H1 (cell line): ENCODE measurements around the gene GLRX. TPM values are rescaled to one million over a fixed set of nuclear protein-coding genes. Genes with fewer than 3 reads are reported as not detected.

ENCODE experiments used
- CTCF ChIA-PET: fragments of 300-600 bp; sonication (Branson Sonifier 250); formaldehyde crosslinking; loops from one replicate; lab custom pipeline; 2021; ENCODE audit not compliant: partially characterized antibody; lab: Charles Lee
- POLR2A ChIA-PET: fragments of 300-600 bp; sonication (Branson Sonifier 250); formaldehyde crosslinking; loops from one replicate; lab custom pipeline; 2021; ENCODE audit warnings: inconsistent platforms; ENCODE audit not compliant: partially characterized antibody; lab: Charles Lee
- DNase-seq, 2 experiments: peaks; one replicate each; pipeline versions ENCODE4 v3.0.0 to v3.0.0-alpha.2; 2010 to 2022; ENCODE audit warnings: low spot score in 2 of 2, low read depth in 1 of 2, mixed read lengths in 1 of 2
- FAIRE-seq: peaks from 2 replicates; lab custom pipeline; 2011; peaks lifted over from hg19 to GRCh38; lab: Jason Lieb, UNC
- H2AFZ ChIP-seq: 2 replicates; pipeline ENCODE4 v1.8.1; 2012; ENCODE audit warnings: low read length, inconsistent platforms
- H2AK5ac ChIP-seq: 2 replicates; pipeline ENCODE4 v1.6.1; 2013; ENCODE audit warnings: low read depth, low read length
- H2BK120ac ChIP-seq: replicated peaks from 2 replicates; pipeline ENCODE3; 2013; ENCODE audit warnings: low read depth, low read length, inconsistent platforms
- H2BK12ac ChIP-seq: 2 replicates; pipeline ENCODE4 v1.6.1; 2013; ENCODE audit warnings: low read depth, low read length
- H2BK15ac ChIP-seq: 2 replicates; pipeline ENCODE4 v1.6.1; 2013; ENCODE audit warnings: low read length
- H2BK20ac ChIP-seq: 2 replicates; pipeline ENCODE4 v1.6.1; 2013; ENCODE audit warnings: low read length
- H2BK5ac ChIP-seq: 2 replicates; pipeline ENCODE4 v1.6.1; 2013; ENCODE audit warnings: low read depth, low read length
- H3K14ac ChIP-seq: 2 replicates; pipeline ENCODE4 v1.6.1; 2013; ENCODE audit warnings: inconsistent platforms; ENCODE audit not compliant: insufficient read length
- H3K18ac ChIP-seq: 2 replicates; pipeline ENCODE4 v1.6.1; 2013; ENCODE audit warnings: low read length; ENCODE audit errors: extremely low read depth
- H3K23ac ChIP-seq: 2 replicates; pipeline ENCODE4 v1.6.1; 2013; ENCODE audit warnings: inconsistent platforms; ENCODE audit not compliant: insufficient read length
- H3K23me2 ChIP-seq: 2 replicates; pipeline ENCODE4 v1.6.1; 2013; ENCODE audit warnings: low read depth, low read length
- H3K27ac ChIP-seq: 2 replicates; pipeline ENCODE4 v1.6.1; 2011; ENCODE audit warnings: low read depth, low read length, inconsistent platforms
- H3K27me3 ChIP-seq, 4 experiments: replicated peaks in 1 of 4; 1 replicate in 1 of 4; 2 replicates in 3 of 4; pipeline versions ENCODE4 v1.6.1 to v1.8.1; 2011 to 2013; ENCODE audit warnings: low read length in 3 of 4, mild to moderate bottlenecking in 3 of 4, inconsistent platforms in 2 of 4, mixed read lengths in 2 of 4, moderate library complexity in 1 of 4; ENCODE audit not compliant: control insufficient read depth in 3 of 4, insufficient read depth in 3 of 4; ENCODE audit errors: extremely low read depth in 1 of 4
- H3K36me3 ChIP-seq, 4 experiments: 2 replicates each; pipeline versions ENCODE4 v1.6.1 to v1.8.1; 2011 to 2013; ENCODE audit warnings: mild to moderate bottlenecking in 4 of 4, low read length in 3 of 4, moderate library complexity in 2 of 4, control low read depth in 1 of 4, inconsistent platforms in 1 of 4; ENCODE audit not compliant: insufficient read depth in 4 of 4, control insufficient read depth in 2 of 4
- H3K4ac ChIP-seq: replicated peaks from 2 replicates; pipeline ENCODE3; 2013; ENCODE audit warnings: low read length, low read depth, mixed read lengths, inconsistent platforms; ENCODE audit not compliant: insufficient read length
- H3K4me1 ChIP-seq, 4 experiments: replicated peaks in 1 of 4; 1 replicate in 1 of 4; 2 replicates in 3 of 4; pipeline versions ENCODE4 v1.6.1 to v1.8.1; 2011 to 2013; ENCODE audit warnings: low read length in 3 of 4, inconsistent platforms in 2 of 4, mixed read lengths in 1 of 4; ENCODE audit not compliant: insufficient read depth in 4 of 4, control insufficient read depth in 3 of 4
- H3K4me2 ChIP-seq, 2 experiments: 2 replicates each; pipeline versions ENCODE4 v1.6.1 to v1.8.1; 2011 to 2013; ENCODE audit warnings: low read depth in 2 of 2, low read length in 2 of 2, control low read depth in 1 of 2, inconsistent platforms in 1 of 2, mild to moderate bottlenecking in 1 of 2; ENCODE audit not compliant: insufficient read depth in 1 of 2
- H3K4me3 ChIP-seq, 4 experiments: fragments of 200-600, 300-600 bp in 1 of 4; sonication (generic), shearing (Covaris generic), sonication (Bioruptor Twin) in 1 of 4; 2 replicates each; pipeline versions ENCODE4 v1.5.1 to v1.8.1; 2011 to 2016; ENCODE audit warnings: low read length in 4 of 4, low read depth in 3 of 4, control low read depth in 2 of 4, inconsistent platforms in 2 of 4, mild to moderate bottlenecking in 2 of 4, mixed read lengths in 1 of 4, moderate library complexity in 1 of 4; ENCODE audit not compliant: insufficient read depth in 2 of 4; ENCODE audit errors: extremely low read depth in 1 of 4
- H3K56ac ChIP-seq: replicated peaks from 2 replicates; pipeline ENCODE3; 2013; ENCODE audit warnings: low read depth, mild to moderate bottlenecking, mixed read lengths, low read length, inconsistent platforms; ENCODE audit not compliant: insufficient read length
- H3K79me1 ChIP-seq: 2 replicates; pipeline ENCODE4 v1.6.1; 2013; ENCODE audit warnings: low read depth, low read length, control low read depth
- H3K79me2 ChIP-seq, 2 experiments: 2 replicates each; pipeline versions ENCODE4 v1.6.1 to v1.8.1; 2012 to 2013; ENCODE audit warnings: low read length in 2 of 2, mild to moderate bottlenecking in 2 of 2, inconsistent platforms in 1 of 2; ENCODE audit not compliant: insufficient read depth in 2 of 2, control insufficient read depth in 1 of 2
- H3K9ac ChIP-seq, 4 experiments: replicated peaks in 1 of 4; 1 replicate in 1 of 4; 2 replicates in 3 of 4; pipeline versions ENCODE4 v1.6.1 to v1.8.1; 2011 to 2013; ENCODE audit warnings: low read depth in 3 of 4, low read length in 3 of 4, control low read depth in 2 of 4, mild to moderate bottlenecking in 2 of 4, moderate library complexity in 2 of 4, inconsistent platforms in 1 of 4; ENCODE audit errors: extremely low read depth in 1 of 4
- H3K9me3 ChIP-seq, 2 experiments: 2 replicates each; pipeline versions ENCODE4 v1.6.1 to v1.8.1; 2012 to 2013; ENCODE audit warnings: mild to moderate bottlenecking in 2 of 2, moderate library complexity in 2 of 2, control low read depth in 1 of 2, inconsistent platforms in 1 of 2, low read depth in 1 of 2, low read length in 1 of 2, mixed read lengths in 1 of 2; ENCODE audit not compliant: insufficient read depth in 2 of 2
- H4K20me1 ChIP-seq, 2 experiments: replicated peaks in 1 of 2; 2 replicates each; pipeline versions ENCODE3 to v1.8.1; 2011 to 2013; ENCODE audit warnings: inconsistent platforms in 2 of 2, low read length in 2 of 2, mild to moderate bottlenecking in 1 of 2; ENCODE audit not compliant: insufficient read depth in 2 of 2, control insufficient read depth in 1 of 2
- H4K5ac ChIP-seq: 2 replicates; pipeline ENCODE4 v1.6.1; 2013; ENCODE audit warnings: low read length, low read depth, mixed read lengths, inconsistent platforms; ENCODE audit not compliant: insufficient read length
- H4K8ac ChIP-seq: 2 replicates; pipeline ENCODE4 v1.8.0; 2013; ENCODE audit warnings: mild to moderate bottlenecking, moderate library complexity, low read length, inconsistent platforms; ENCODE audit not compliant: insufficient read depth; ENCODE audit errors: extremely low read depth
- H4K91ac ChIP-seq: replicated peaks from 2 replicates; pipeline ENCODE3; 2013; ENCODE audit warnings: low read length, mixed read lengths, inconsistent platforms; ENCODE audit not compliant: insufficient read length
- CBX5 ChIP-seq: fragments of 300-800, 300-1000 bp; sonication (generic); IDR thresholded peaks from 2 replicates; pipeline ENCODE4 v1.7.1; 2016; ENCODE audit warnings: antibody characterized with exemption, low read length, low read depth
- CHD1 ChIP-seq: IDR thresholded peaks from 2 replicates; pipeline ENCODE4 v1.6.1; 2012; ENCODE audit warnings: low read depth, low read length, improper control_type of control experiment
- EGR1 ChIP-seq: IDR thresholded peaks from 2 replicates; pipeline ENCODE4 v1.6.1; 2011; ENCODE audit warnings: low read depth, low read length, borderline replicate concordance
- EP300 ChIP-seq, 2 experiments: IDR thresholded peaks; 1 replicate in 1 of 2; 2 replicates in 1 of 2; pipeline ENCODE4 v1.6.1; 2011 to 2012; ENCODE audit warnings: low read depth in 2 of 2, low read length in 2 of 2, mild to moderate bottlenecking in 2 of 2, borderline replicate concordance in 1 of 2, inconsistent platforms in 1 of 2, moderate library complexity in 1 of 2
- HDAC6 ChIP-seq: IDR thresholded peaks from one replicate; pipeline ENCODE4 v1.7.1; 2012; ENCODE audit warnings: low read depth, mild to moderate bottlenecking, inconsistent platforms, low read length, moderate library complexity
- POLR2AphosphoS5 ChIP-seq: IDR thresholded peaks from 2 replicates; pipeline ENCODE4 v1.6.1; 2011; ENCODE audit warnings: low read depth, low read length
- RBBP5 ChIP-seq: IDR thresholded peaks from 2 replicates; pipeline ENCODE4 v1.7.1; 2012; ENCODE audit warnings: low read depth, mild to moderate bottlenecking, inconsistent platforms, low read length, moderate library complexity, borderline replicate concordance
- SIX5 ChIP-seq: IDR thresholded peaks from 2 replicates; pipeline ENCODE4 v1.6.1; 2011; ENCODE audit warnings: mild to moderate bottlenecking, low read depth, low read length
- TEAD4 ChIP-seq: IDR thresholded peaks from 2 replicates; pipeline ENCODE4 v1.6.1; 2012; ENCODE audit warnings: low read depth, low read length, inconsistent platforms, mixed read lengths
- YY1 ChIP-seq: IDR thresholded peaks from 2 replicates; pipeline ENCODE4 v1.6.1; 2011; ENCODE audit warnings: low read depth, mild to moderate bottlenecking, low read length
- WGBS, 2 experiments: shearing (Covaris generic) in 1 of 2; methylation state at CpG; one replicate each; pipeline versions ENCODE4 v1.1.6 to v1.1.7; 2013 to 2015; ENCODE audit warnings: low lambda C conversion rate in 2 of 2, mixed read lengths in 2 of 2, inconsistent platforms in 1 of 2, low coverage in 1 of 2, missing lambda C conversion rate in 1 of 2; ENCODE audit not compliant: insufficient replicate concordance in 2 of 2, insufficient coverage in 1 of 2, insufficient read length in 1 of 2; ENCODE audit errors: extremely low coverage in 1 of 2, missing lambda C conversion rate in 1 of 2; 5-methylcytosine and 5-hydroxymethylcytosine counted together
- polyA plus RNA-seq, 7 experiments: library from polyadenylated mRNA; depleted of rRNA in 3 of 7; stranded (reverse) in 5 of 7; unstranded in 2 of 7; fragments of >200 nt in 5 of 7; fragments of 200-250 nt in 2 of 7; gene quantifications; 1 replicate in 5 of 7; 2 replicates in 1 of 7; 4 replicates in 1 of 7; pipeline versions ENCODE4 v1.2.1 to v1.2.3, GENCODE V29; 2011 to 2013; ENCODE audit warnings: missing spikeins in 2 of 7, mixed read lengths in 2 of 7
- total RNA-seq: library from RNA; stranded (reverse); fragmentation: NEBNext Ultra II Directional; extraction: Animal tissue kit (Norgen Biotek cat#: 25700); gene quantifications from 2 replicates; pipeline ENCODE4 v1.2.1, GENCODE V29; 2021

Gene GLRX
- total and polyA plus RNA-seq, 2 of the 8 experiments (the other 6 are each of a cell fraction or from before 2014, with no cell fraction given) = 22.9 to 31.2 TPM

DNA sequence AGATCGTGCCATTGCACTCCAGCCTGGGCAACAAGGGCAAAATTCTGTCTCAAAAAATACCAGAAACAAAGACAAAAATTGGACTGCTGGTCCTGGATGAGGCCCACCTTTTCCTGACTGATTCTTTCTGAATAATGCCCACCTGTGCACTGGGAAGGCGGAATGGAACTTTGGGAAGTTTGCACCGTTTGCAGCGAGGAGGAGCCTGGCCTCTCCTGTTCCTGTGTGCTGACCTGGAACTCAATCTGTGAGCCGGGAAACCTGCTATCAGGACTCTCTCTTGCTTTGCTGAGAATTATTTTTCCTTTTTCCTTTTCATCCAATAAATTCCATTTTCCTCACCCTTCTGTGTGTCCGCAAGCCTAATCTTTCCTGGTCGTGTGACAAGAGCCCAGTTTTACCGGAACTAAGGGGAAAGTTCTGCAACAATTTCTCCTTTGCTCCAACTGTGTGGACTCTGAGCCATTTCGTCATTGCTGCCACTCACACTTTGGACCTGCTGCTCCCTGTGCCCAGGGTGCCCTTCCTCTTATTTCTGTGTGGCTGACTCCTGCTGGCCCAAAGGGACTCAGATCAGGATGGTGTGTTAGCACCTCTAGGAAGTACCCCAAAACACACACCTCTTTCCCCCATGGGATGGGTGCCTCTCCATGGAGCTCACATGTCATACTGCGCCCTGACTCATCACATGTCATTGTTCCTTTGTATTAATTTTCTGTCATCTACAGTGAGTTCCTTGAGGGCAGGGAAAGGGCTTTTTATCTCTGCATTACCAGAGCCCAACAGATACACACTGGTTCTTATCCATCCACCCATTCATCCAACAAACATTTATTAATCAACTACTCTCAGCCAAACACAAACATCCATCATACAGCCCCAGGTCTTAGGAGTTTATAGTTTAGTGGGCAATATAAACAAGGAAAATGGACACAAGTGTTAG lies 4.7 kb upstream of the GLRX start:
- Histone ChIP-seq H4K91ac (no peak overlapping the region), H2AFZ (no peak overlapping the region), H3K9ac (no peak overlapping the region), H3K23me2 (peaks cover 3% of the 10 kb centered on the region; the same call in 1 of the 2 replicates), H3K4ac (no peak overlapping the region), H3K18ac (no peak overlapping the region), H2BK20ac (no peak overlapping the region), H3K9me3 (no peaks in the 10 kb centered on the region), H3K4me3 (no peak overlapping the region), H3K23ac (no peak overlapping the region), H3K27ac (no peak overlapping the region), H4K5ac (no peak overlapping the region), H3K4me2 (no peak overlapping the region), H2BK12ac (no peak overlapping the region), H3K14ac (no peak overlapping the region), H4K20me1 (no peaks in the 10 kb centered on the region), H2BK120ac (no peak overlapping the region), H3K27me3 (no peaks in the 10 kb centered on the region; a peak in 1 of 7 replicates), H2AK5ac (no peak overlapping the region), H3K4me1 (peaks cover 5 to 12% (median 7%) of the 10 kb centered on the region in 4 experiments; a peak in 6 of 7 replicates), H4K8ac (no peak overlapping the region), H3K79me1 (no peaks in the 10 kb centered on the region), H2BK15ac (no peak overlapping the region), H2BK5ac (no peak overlapping the region), H3K79me2 (no peaks in the 10 kb centered on the region), H3K36me3 (no peaks in the 10 kb centered on the region), H3K56ac (no peak overlapping the region)
- CTCF ChIA-PET = interaction anchor here (1.2 to 2.1 kb wide), 3 partner anchors 10 to 110 kb away, joined by 3 to 10 read pairs (median 5); no protein-coding TSS in a partner anchor
- FAIRE-seq (no peak), DNase-seq (no peak)
- WGBS, 2 experiments = 87% methylated on average over 10 of the region's 10 CpGs; no CpG with 5 or more reads in 1 of the 2 experiments
- no peak for TF ChIP-seq EGR1
- TF ChIP-seq CHD1 = no peak
- no peak for TF ChIP-seq HDAC6
- no peak for TF ChIP-seq POLR2AphosphoS5
- TF ChIP-seq SIX5 = no peak
- no peak for TF ChIP-seq EP300 (IDR thresholded peaks at IDR 0.05; ENCODE audit: borderline replicate concordance in 1 of 2, low read depth in 2 of 2, low read length in 2 of 2)
- TF ChIP-seq YY1 = no peak
- TF ChIP-seq TEAD4 = no peak
- TF ChIP-seq CBX5 = no peak
- TF ChIP-seq RBBP5 = no peak
- POLR2A ChIA-PET = no interaction called here
